MCF 10A (cell line): Measurements from ENCODE around the gene TRAM1L1. TPM values are rescaled to one million over a fixed set of nuclear protein-coding genes. Genes with fewer than 3 reads are reported as not detected.

Source experiments
- Bru-seq: library from RNA; stranded (reverse); fragments of 400-500 nt; gene quantifications from one replicate; lab custom pipeline; 2021; lab: Mats Ljungman, UMichigan
- BruChase-seq, 2 experiments: library from RNA; stranded (reverse); fragments of 400-500 nt; gene quantifications; one replicate each; lab custom pipeline; 2021; lab: Mats Ljungman, UMichigan
- BruUV-seq: library from RNA; stranded (reverse); fragments of 400-500 nt; replicated peaks from 2 replicates; lab custom pipeline; 2021; lab: Mats Ljungman, UMichigan
- CTCF ChIA-PET: fragments of 300-600 bp; sonication (Branson Sonifier 250); formaldehyde crosslinking; extraction: SDS; loops from one replicate; lab custom pipeline; 2021; ENCODE audit warnings: antibody characterized with exemption, inconsistent platforms; lab: Yijun Ruan, JAX
- POLR2A ChIA-PET: fragments of 300-600, 350-650 bp; sonication (Branson Sonifier 250); formaldehyde crosslinking; extraction: SDS; loops from one replicate; lab custom pipeline; 2020; ENCODE audit warnings: antibody characterized with exemption, inconsistent platforms; lab: Yijun Ruan, JAX
- DNase-seq: peaks from one replicate; pipeline ENCODE4 v3.0.0-alpha.2; 2018; ENCODE audit not compliant: unreplicated experiment
- H3K27ac Mint-ChIP-seq: one replicate; pipeline ENCODE4 v1.8.0; 2022; ENCODE audit warnings: mild to moderate bottlenecking, low read depth, mixed read lengths; ENCODE audit not compliant: unreplicated experiment
- H3K27me3 Mint-ChIP-seq: one replicate; pipeline ENCODE4 v1.8.0; 2022; ENCODE audit warnings: mixed read lengths; ENCODE audit not compliant: insufficient read depth, unreplicated experiment
- H3K36me3 Mint-ChIP-seq: one replicate; pipeline ENCODE4 v1.8.0; 2022; ENCODE audit warnings: mild to moderate bottlenecking, moderate library complexity, mixed read lengths; ENCODE audit not compliant: insufficient read depth, unreplicated experiment
- H3K4me1 Mint-ChIP-seq: one replicate; pipeline ENCODE4 v1.8.0; 2022; ENCODE audit warnings: mixed read lengths; ENCODE audit not compliant: insufficient read depth, unreplicated experiment
- H3K4me3 Mint-ChIP-seq: one replicate; pipeline ENCODE4 v1.8.0; 2022; ENCODE audit warnings: mild to moderate bottlenecking, moderate library complexity, mixed read lengths; ENCODE audit not compliant: unreplicated experiment
- H3K9me3 Mint-ChIP-seq: one replicate; pipeline ENCODE4 v1.8.0; 2022; ENCODE audit warnings: mixed read lengths; ENCODE audit not compliant: unreplicated experiment
- CTCF ChIP-seq: fragments of 200-600 bp; IDR thresholded peaks from one replicate; pipeline ENCODE4 v1.8.0; 2022; ENCODE audit warnings: antibody characterized with exemption, mild to moderate bottlenecking; ENCODE audit not compliant: unreplicated experiment
- intact Hi-C: fragments of 100-400 bp; cut with micrococcal nuclease; formaldehyde crosslinking; loops from 2 replicates; pipeline ENCODE4 v1.14.1; 2022
- long read RNA-seq: library from polyadenylated mRNA; stranded (forward); transcript quantifications from one replicate; pipeline ENCODE4 v2.0.0, GENCODE V29; 2022
- total RNA-seq: library from RNA; stranded (reverse); gene quantifications from 2 replicates; pipeline ENCODE4 v1.2.3, GENCODE V29; 2022

TRAM1L1 gene
- total RNA-seq (0.75 and 0.76 TPM in 2 replicates), Bru-seq, nascent RNA (percentile 44 among the genes with signal in this experiment), BruChase-seq, experiment 1, labeled RNA remaining after a 6-hour chase (percentile 46 among the genes with signal in this experiment), BruChase-seq, experiment 2, labeled RNA remaining after a 2-hour chase (percentile 52 among the genes with signal in this experiment)
- long read RNA-seq, partial matches to known transcripts, result 0 of 4 reads
- long read RNA-seq, other reads (novel, unspliced or antisense), result 0 of 4 reads

- Mint-ChIP-seq H3K27me3 (no peaks in the 10 kb centered on the region), H3K36me3 (no peaks in the 10 kb centered on the region), H3K4me3 (peak within 1 kb of the TSS; percentile 74), H3K27ac (peak within 1 kb of the TSS; percentile 64), H3K4me1 (peaks cover 7% of the 10 kb centered on the region), H3K9me3 (peaks cover 4% of the 10 kb centered on the region)
- ChIA-PET POLR2A (interaction anchor here (0.7 kb wide), 2 partner anchors 203 to 709 kb away, joined by 3 read pairs; no protein-coding TSS in a partner anchor), CTCF (no interaction called here)
- no TSS peak for BruUV-seq
- TF ChIP-seq CTCF, result no peak
- intact Hi-C loops, result no loop called here
- peak; percentile 40 for DNase-seq
Observed at GRCh38 chr4:117084866-117085701, at the start of gene TRAM1L1. TRAM1L1 (minus strand) TSS chr4:117085576; CDS start chr4:117085393, 183 bp downstream.

- POLR2A ChIA-PET, result interaction anchor here (0.6 to 1.2 kb wide), 3 partner anchors 201 to 422 kb away, joined by 3 to 4 read pairs (median 3); no protein-coding TSS in a partner anchor
- peak overlapping the region; percentile 23 for H3K27ac Mint-ChIP-seq
Observed at GRCh38 chr4:117134386-117134785, 49.0 kb upstream of the TRAM1L1 start.

GRCh38 chr4:117096886-117097285, 11.5 kb upstream of the TRAM1L1 start:
- no peak for TF ChIP-seq CTCF
- peaks cover 8% of the 10 kb centered on the region for H3K4me1 Mint-ChIP-seq
- no peaks in the 10 kb centered on the region for H3K9me3 Mint-ChIP-seq
- H3K27ac Mint-ChIP-seq, result no peak overlapping the region
- no peak overlapping the region for H3K4me3 Mint-ChIP-seq
- no peaks in the 10 kb centered on the region for H3K36me3 Mint-ChIP-seq
- H3K27me3 Mint-ChIP-seq, result no peaks in the 10 kb centered on the region
- intact Hi-C loops, result no loop called here
- DNase-seq, result no peak
- ChIA-PET POLR2A (no interaction called here), CTCF (interaction anchor here (1.2 kb wide), 1 partner anchor 9 kb away, joined by 4 read pairs; no protein-coding TSS in a partner anchor)
- BruUV-seq, result no TSS peak

More at GRCh38 chr4:117134386-117134785, 49.0 kb upstream of the TRAM1L1 start:
- CTCF ChIA-PET, result interaction anchor here (0.5 to 2.5 kb wide), 29 partner anchors 9 to 1236 kb away, joined by 3 to 54 read pairs (median 4); partner anchors contain the start of gene NDST3
- Mint-ChIP-seq H3K9me3 (no peaks in the 10 kb centered on the region), H3K4me3 (no peak overlapping the region), H3K27me3 (no peaks in the 10 kb centered on the region), H3K36me3 (no peaks in the 10 kb centered on the region), H3K4me1 (peaks cover 13% of the 10 kb centered on the region)
- peak; percentile 71 for DNase-seq
- no TSS peak for BruUV-seq
- TF ChIP-seq CTCF, result peak; percentile 53
- intact Hi-C loops, result loop anchor here (1.0 to 10.0 kb wide), 7 partner anchors 426 to 1090 kb away; partner anchors contain the start of gene NDST3
